HTERT RPE-1 (cell line): ENCODE results near the gene CTAGE4.
"Not testable (repeated sequence)": the region's sequence is repeated elsewhere in the genome, so short reads cannot be mapped to it uniquely, and the experiment has no call there.

Source experiments
- in situ Hi-C: fragments of 300-500 bp; cut with MboI; formaldehyde crosslinking; loops from 4 replicates; pipeline ENCODE4 v1.14.3; 2020; ENCODE audit warnings: low sequenced_read_pairs

The CTAGE4 gene, protein sequence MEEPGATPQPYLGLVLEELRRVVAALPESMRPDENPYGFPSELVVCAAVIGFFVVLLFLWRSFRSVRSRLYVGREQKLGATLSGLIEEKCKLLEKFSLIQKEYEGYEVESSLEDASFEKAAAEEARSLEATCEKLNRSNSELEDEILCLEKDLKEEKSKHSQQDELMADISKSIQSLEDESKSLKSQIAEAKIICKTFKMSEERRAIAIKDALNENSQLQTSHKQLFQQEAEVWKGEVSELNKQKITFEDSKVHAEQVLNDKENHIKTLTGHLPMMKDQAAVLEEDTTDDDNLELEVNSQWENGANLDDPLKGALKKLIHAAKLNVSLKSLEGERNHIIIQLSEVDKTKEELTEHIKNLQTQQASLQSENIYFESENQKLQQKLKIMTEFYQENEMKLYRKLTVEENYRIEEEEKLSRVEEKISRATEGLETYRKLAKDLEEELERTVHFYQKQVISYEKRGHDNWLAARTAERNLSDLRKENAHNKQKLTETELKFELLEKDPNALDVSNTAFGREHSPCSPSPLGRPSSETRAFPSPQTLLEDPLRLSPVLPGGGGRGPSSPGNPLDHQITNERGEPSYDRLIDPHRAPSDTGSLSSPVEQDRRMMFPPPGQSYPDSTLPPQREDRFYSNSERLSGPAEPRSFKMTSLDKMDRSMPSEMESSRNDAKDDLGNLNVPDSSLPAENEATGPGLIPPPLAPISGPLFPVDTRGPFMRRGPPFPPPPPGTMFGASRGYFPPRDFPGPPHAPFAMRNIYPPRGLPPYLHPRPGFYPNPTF

GRCh38 chr7:144183166-144183565, at the start of gene CTAGE4:
TSS of gene CTAGE4 (plus strand) at chr7:144183466. CDS start at chr7:144183504, 38 bp downstream.
- in situ Hi-C loops: not testable (repeated sequence)

DNA sequence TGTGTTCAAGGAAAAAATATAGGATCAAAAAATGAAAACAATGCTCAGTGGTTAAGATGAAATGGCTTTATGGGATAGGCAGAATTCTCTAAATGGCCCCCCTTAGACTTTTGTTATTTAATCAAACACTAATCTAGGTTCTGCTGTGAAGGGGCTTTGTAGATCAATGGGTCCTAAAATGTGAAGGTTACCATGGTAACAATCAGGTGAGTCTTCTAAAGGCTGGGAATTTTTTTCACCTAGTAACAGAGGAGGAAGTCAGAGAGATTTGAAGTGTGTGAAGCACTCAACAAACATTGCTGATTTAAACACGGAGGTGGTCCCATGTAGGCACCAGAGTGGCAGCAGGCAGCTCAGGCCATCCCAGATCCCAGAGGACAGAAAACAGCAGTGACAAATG, 49.1 kb upstream of the CTAGE4 start:
- in situ Hi-C loops: no loop called here

DNA sequence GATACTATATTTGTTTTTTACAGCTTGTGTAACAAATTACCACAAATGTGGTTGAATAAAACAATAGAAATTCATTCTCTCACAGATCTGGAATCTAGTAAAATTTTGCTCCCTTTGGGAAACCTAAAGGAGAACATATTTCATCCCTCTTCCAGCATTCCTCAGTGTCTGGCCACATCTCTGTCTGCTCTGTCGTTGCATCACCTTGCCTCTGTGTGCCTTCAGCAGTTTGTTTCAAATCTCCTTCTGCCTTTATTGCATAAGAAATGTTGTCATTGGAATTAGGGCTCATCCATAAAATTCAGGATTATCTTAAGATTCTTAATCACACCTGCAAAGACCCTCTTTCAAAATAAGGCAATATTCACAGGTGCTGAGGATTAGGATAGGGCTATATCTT, 45.8 kb upstream of the CTAGE4 start:
- in situ Hi-C loops: no loop called here

DNA sequence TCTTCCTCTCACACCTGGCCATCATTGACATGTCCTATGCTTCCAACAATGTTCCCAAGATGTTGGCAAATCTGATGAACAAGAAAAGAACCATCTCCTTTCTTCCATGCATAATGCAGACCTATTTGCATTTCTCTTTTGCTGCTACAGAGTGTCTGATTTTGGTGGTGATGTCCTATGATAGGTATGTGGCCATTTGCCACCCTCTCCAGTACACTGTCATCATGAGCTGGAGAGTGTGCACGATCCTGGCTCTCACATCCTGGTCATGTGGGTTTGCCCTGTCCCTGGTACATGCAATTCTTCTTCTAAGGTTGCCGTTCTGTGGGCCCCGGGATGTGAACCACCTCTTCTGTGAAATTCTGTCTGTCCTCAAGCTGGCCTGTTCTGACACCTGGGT, 41.1 kb upstream of the CTAGE4 start:
- in situ Hi-C loops: no loop called here

GRCh38 chr7:144144426-144144825, 38.8 kb upstream of the CTAGE4 start:
- in situ Hi-C loops: no loop called here

GRCh38 chr7:144148224-144148827, 34.9 kb upstream of the CTAGE4 start:
- in situ Hi-C loops: no loop called here

DNA sequence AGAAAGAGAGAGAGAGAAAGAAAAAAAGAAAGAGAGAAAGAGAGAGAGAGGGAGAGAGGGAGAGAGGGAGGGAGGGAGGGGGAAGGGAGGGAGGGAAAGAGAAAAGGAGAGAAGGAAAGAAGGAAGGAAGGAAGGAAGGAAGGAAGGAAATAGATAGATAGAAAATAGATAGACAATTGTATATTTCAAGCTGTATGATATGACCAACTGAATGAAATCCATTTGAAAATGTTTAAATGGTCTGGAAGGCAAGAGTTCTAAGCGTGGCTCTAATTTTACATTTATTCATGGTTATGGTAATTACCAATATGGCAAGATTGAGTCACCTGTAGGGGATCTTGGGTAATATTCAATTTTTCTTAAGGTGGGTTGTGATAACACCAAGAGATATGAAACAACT, 24.4 kb upstream of the CTAGE4 start:
- in situ Hi-C loops: no loop called here

DNA sequence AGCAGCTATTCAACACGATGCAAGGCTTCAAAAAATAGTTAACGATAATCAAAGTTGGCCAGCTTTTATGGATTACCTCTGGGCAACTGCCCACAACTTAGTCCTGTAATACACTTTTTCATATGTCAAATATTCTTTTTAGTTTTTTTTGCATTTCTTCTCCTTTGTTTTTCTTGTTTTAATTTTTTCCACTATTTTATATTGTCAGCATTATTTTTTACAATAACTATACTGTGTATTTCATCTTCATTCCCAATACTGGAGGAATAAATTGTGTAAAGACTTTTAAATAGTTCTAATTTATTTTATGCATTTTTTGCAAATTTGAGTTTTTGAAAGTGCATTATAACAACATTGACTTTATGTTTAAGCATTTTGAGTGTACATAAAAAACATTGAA, 18.5 kb upstream of the CTAGE4 start:
- in situ Hi-C loops: no loop called here

DNA sequence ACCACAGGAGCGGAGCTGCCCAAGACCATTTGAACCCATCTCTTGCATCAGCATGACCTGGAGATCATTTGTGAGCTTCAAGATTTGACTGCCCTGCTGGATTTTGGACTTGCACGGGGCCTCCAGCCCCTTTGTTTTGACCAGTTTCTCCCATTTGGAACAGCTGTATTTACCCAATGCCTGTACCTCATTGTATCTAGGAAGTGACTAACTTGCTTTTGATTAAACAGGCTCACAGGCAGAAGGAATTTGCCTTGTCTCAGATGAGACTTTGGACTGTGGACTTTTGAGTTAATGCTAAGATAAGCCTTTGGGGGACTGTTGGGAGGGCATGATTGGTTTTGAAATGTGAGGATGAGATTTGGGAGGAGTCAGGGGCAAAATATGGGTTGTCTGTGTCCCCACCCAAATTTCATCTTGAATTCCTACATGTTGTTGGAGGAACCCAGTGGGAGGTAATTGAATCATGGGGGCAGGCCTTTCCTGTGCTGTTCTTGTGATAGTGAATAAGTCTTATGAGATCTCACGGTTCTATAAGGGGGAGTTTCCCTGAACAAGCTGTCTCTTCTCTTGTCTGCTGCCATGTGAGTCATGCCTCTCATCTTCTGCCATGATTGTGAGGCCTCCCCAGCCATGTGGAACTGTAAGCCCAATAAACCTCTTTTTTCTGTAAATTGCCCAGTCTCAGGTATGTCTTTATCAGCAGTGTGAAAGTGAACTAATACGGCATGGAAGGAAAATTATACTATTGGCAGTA, 11.5 kb upstream of the CTAGE4 start:
- in situ Hi-C loops: not testable (repeated sequence)

- in situ Hi-C loops: no loop called here
These were observed 8.7 kb upstream of the CTAGE4 start for GRCh38 chr7:144174613-144175012.

DNA sequence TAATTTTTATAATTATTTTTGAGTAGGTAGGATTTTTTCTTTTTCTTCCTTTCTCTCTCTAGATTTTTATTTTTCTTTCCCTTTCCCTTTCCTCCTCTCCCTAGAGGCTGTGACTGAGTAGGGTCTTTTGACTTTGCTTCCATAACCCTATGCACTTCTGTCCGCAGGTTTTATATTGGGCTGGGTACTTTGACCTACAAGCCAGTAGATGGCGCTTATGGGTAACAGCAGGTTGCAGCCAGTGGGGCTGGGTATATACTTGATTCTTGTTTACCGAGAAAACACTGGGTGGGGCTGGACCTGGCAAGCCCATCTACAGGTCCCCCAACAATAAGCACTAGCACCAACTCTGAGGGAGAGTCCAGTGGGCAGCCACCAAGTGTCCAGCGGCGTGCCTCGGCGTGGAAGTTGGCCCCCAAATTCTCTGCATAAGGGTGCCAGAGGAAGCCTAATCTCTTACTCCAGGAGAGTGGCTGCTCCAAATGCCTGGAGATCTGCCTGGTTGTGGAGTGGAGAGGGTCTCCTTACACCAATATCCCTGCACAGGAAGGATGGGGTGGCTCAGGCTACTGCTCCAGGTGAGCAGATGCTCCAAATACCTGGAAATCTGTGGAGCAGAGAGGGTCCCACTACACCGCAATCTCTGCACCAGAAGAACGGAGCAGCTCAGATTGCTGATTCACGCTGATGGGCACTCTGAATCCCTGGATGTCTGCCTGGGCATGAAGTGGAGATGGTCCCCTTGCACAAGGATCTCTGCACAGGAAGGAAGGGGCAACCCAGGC, 4.7 kb upstream of the CTAGE4 start:
- in situ Hi-C loops: not testable (repeated sequence)

DNA sequence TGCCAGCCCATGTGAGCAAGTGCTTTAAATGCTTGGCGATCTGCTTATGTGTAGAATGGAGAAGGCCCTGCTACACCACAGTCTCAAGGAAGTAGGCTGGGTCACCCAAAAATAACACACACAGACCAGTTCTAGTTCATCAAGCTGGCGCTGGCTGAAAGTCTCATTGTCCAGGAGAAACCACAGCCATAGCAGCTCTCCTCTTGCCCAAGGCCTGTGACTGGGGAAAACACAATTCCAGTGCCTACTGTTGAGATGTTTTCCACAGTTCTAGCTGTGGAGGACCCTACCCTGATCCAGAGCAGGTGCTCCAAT, 4.1 kb upstream of the CTAGE4 start:
- in situ Hi-C loops: not testable (repeated sequence)

- in situ Hi-C loops: not testable (repeated sequence)
These were observed 4.6 kb downstream of the CTAGE4 start for GRCh38 chr7:144187848-144188247.

DNA sequence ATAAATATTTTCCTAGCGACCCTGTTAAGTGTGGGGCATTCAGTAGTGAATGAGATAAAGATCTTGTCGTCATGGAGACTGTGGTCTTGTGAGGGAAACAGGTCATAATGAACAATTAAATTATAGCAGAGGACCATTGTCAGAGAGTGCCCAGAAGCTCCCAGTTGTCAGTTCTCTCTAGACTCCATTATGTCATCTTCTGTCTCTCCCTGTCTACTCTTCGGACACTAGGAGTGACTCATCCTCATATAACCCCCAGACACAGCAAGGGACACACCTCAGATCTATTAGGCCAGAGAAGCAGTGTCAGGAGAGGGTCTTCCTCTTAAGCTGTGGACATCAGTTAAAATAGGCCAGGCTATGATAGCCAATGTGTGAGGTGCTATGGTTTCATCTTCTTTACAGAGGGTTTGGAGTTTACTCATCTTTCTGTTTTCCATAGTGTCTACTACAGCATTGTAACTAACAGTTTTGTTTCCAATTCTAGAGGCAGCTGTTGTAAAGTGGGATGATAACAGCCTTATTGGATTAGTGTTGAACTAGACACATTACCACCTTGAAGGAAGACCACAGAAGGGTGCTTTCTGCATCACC, 5.4 kb downstream of the CTAGE4 start:
- in situ Hi-C loops: not testable (repeated sequence)

- in situ Hi-C loops: not testable (repeated sequence)
These were observed 10.5 kb downstream of the CTAGE4 start for GRCh38 chr7:144193782-144194181.

- in situ Hi-C loops: not testable (repeated sequence)
These were observed 11.2 kb downstream of the CTAGE4 start for GRCh38 chr7:144194453-144194852.

DNA sequence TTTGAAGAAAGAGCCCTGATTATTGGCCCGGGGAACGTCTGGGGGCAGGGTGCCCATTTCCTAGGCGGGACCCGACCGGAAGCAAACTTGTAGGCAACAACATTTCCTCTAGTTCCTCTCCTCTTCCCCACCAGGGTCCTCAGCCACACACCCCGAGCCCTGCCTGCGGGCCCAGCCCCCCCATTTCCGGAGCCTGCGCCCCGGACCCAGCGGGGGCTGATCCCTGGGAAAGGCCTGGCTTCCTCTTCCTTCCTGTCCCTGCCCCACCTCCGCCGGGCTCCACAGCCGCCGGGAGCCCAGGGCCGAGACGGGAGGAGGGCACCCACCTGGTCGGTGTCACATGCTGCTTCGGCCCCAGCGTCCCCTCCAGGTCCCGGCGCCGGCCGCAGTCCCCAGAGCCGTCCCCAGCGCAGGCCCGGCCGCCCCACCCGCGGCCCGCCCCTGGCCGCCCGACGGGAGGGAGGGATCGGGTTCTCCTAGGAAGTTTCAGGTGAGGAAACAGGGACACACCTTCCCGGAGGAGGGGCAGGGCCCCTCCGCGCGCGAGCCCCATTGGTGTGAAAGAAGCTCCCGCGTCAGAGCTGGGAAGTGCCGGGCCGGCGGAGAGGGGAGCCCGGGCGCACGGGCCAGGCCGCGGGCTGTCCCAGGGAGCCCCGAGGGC, 12.1 kb downstream of the CTAGE4 start, which contains the start of gene ARHGEF35:
ARHGEF35 (minus strand) TSS at position 622 of the 661 bp plus-strand sequence. CDS start 7,450 bp downstream, outside the sequence.
- in situ Hi-C loops: not testable (repeated sequence)

- in situ Hi-C loops: not testable (repeated sequence)
These were observed 15.7 kb downstream of the CTAGE4 start for GRCh38 chr7:144198934-144199333.

GRCh38 chr7:144201978-144202377, 18.7 kb downstream of the CTAGE4 start:
- in situ Hi-C loops: not testable (repeated sequence)
